H9 (cell line): ENCODE data around the gene UROS. TPM values are rescaled to one million over a fixed set of nuclear protein-coding genes. Genes with fewer than 3 reads are reported as not detected.

Experiments
- DNase-seq: peaks from one replicate; pipeline ENCODE4 v3.0.0-alpha.2; 2017
- H2AFZ ChIP-seq: one replicate; pipeline ENCODE4 v1.6.1; 2013; ENCODE audit warnings: mild to moderate bottlenecking, low read length, control low read depth, moderate library complexity
- H2AK5ac ChIP-seq: 2 replicates; pipeline ENCODE4 v1.6.1; 2013; ENCODE audit warnings: low read length, control low read depth, mixed read lengths; ENCODE audit not compliant: insufficient read length
- H2BK120ac ChIP-seq: one replicate; pipeline ENCODE4 v1.6.1; 2013; ENCODE audit warnings: low read depth, mild to moderate bottlenecking, low read length, control low read depth, inconsistent platforms; ENCODE audit not compliant: poor library complexity, severe bottlenecking
- H2BK12ac ChIP-seq: 2 replicates; pipeline ENCODE4 v1.6.1; 2013; ENCODE audit warnings: low read length, control low read depth, mixed read lengths, low read depth; ENCODE audit not compliant: insufficient read length
- H2BK15ac ChIP-seq: 2 replicates; pipeline ENCODE4 v1.6.1; 2013; ENCODE audit warnings: low read depth, low read length, control low read depth
- H2BK20ac ChIP-seq: one replicate; pipeline ENCODE4 v1.6.1; 2013; ENCODE audit warnings: low read depth, mild to moderate bottlenecking, low read length, control low read depth, inconsistent platforms; ENCODE audit not compliant: poor library complexity, severe bottlenecking
- H2BK5ac ChIP-seq: 2 replicates; pipeline ENCODE4 v1.6.1; 2013; ENCODE audit warnings: low read length, control low read depth, mixed read lengths; ENCODE audit not compliant: insufficient read length
- H3K14ac ChIP-seq: 2 replicates; pipeline ENCODE4 v1.6.1; 2013; ENCODE audit warnings: low read length, control low read depth; ENCODE audit not compliant: insufficient read depth
- H3K18ac ChIP-seq: 2 replicates; pipeline ENCODE4 v1.6.1; 2013; ENCODE audit warnings: low read depth, mild to moderate bottlenecking, mixed read lengths, low read length, control low read depth; ENCODE audit not compliant: insufficient read length
- H3K23ac ChIP-seq: 2 replicates; pipeline ENCODE4 v1.6.1; 2013; ENCODE audit warnings: low read length, control low read depth, mixed read lengths, low read depth; ENCODE audit not compliant: insufficient read length
- H3K23me2 ChIP-seq: 2 replicates; pipeline ENCODE4 v1.6.1; 2013; ENCODE audit warnings: low read depth, mild to moderate bottlenecking, mixed read lengths, low read length, control low read depth; ENCODE audit not compliant: insufficient read length, poor library complexity, severe bottlenecking
- H3K27ac ChIP-seq: 2 replicates; pipeline ENCODE4 v1.5.1; 2013; ENCODE audit warnings: low read length, control low read depth, mixed read lengths, low read depth; ENCODE audit not compliant: insufficient read length
- H3K27me3 ChIP-seq: 2 replicates; pipeline ENCODE4 v1.6.1; 2013; ENCODE audit warnings: low read length, control low read depth, inconsistent platforms; ENCODE audit not compliant: insufficient read depth
- H3K4ac ChIP-seq: 2 replicates; pipeline ENCODE4 v1.6.1; 2013; ENCODE audit warnings: low read depth, mild to moderate bottlenecking, control low read depth, inconsistent platforms, low read length, moderate library complexity
- H3K4me1 ChIP-seq: 2 replicates; pipeline ENCODE4 v1.6.1; 2013; ENCODE audit warnings: low read length, control low read depth, inconsistent platforms; ENCODE audit not compliant: insufficient read depth
- H3K4me2 ChIP-seq: 2 replicates; pipeline ENCODE4 v1.6.1; 2013; ENCODE audit warnings: low read length, control low read depth, mixed read lengths; ENCODE audit not compliant: insufficient read length, insufficient read depth
- H3K56ac ChIP-seq: 2 replicates; pipeline ENCODE4 v1.6.1; 2013; ENCODE audit warnings: low read depth, mild to moderate bottlenecking, mixed read lengths, low read length, control low read depth; ENCODE audit not compliant: insufficient read length
- H3K79me1 ChIP-seq: 2 replicates; pipeline ENCODE4 v1.6.1; 2013; ENCODE audit warnings: low read depth, mild to moderate bottlenecking, moderate library complexity, low read length, control low read depth, inconsistent platforms; ENCODE audit not compliant: insufficient read depth, poor library complexity, severe bottlenecking
- H3K79me2 ChIP-seq: 2 replicates; pipeline ENCODE4 v1.6.1; 2013; ENCODE audit warnings: low read length, control low read depth, inconsistent platforms; ENCODE audit not compliant: insufficient read depth
- H3K9ac ChIP-seq: 2 replicates; pipeline ENCODE4 v1.6.1; 2013; ENCODE audit warnings: low read length, control low read depth, mixed read lengths; ENCODE audit not compliant: insufficient read length; ENCODE audit errors: extremely low read depth
- H3K9me3 ChIP-seq: one replicate; pipeline ENCODE4 v1.6.1; 2013; ENCODE audit warnings: low read depth, low read length, inconsistent platforms; ENCODE audit not compliant: control insufficient read depth
- H3T11ph ChIP-seq: one replicate; pipeline ENCODE4 v1.6.1; 2013; ENCODE audit warnings: mild to moderate bottlenecking, low read length, control low read depth, inconsistent platforms
- H4K20me1 ChIP-seq: one replicate; pipeline ENCODE4 v1.6.1; 2013; ENCODE audit not compliant: control insufficient read depth, insufficient read length, insufficient read depth
- H4K5ac ChIP-seq: 2 replicates; pipeline ENCODE4 v1.6.1; 2013; ENCODE audit warnings: low read depth, mild to moderate bottlenecking, mixed read lengths, low read length, control low read depth; ENCODE audit not compliant: insufficient read length
- H4K8ac ChIP-seq: replicated peaks from 2 replicates; pipeline ENCODE4 v1.6.1; 2013; ENCODE audit warnings: low read length, control low read depth, mixed read lengths, low read depth; ENCODE audit not compliant: insufficient read length
- H4K91ac ChIP-seq: 2 replicates; pipeline ENCODE4 v1.6.1; 2013; ENCODE audit warnings: low read depth, mild to moderate bottlenecking, moderate library complexity, mixed read lengths, low read length, control low read depth; ENCODE audit not compliant: insufficient read length
- H3K27ac Mint-ChIP-seq, 3 experiments: 2 replicates in 2 of 3; 3 replicates in 1 of 3; pipeline ENCODE4 v1.8.0; 2020 to 2021; ENCODE audit warnings: mixed read lengths in 3 of 3, mild to moderate bottlenecking in 1 of 3, moderate library complexity in 1 of 3
- H3K27me3 Mint-ChIP-seq: 2 replicates; pipeline ENCODE4 v1.8.0; 2021; ENCODE audit warnings: low read depth, mild to moderate bottlenecking, moderate library complexity, mixed read lengths
- H3K36me3 Mint-ChIP-seq, 3 experiments: 2 replicates in 2 of 3; 3 replicates in 1 of 3; pipeline ENCODE4 v1.8.0; 2020 to 2021; ENCODE audit warnings: low read depth in 3 of 3, mixed read lengths in 3 of 3; ENCODE audit not compliant: insufficient read depth in 1 of 3
- H3K4me1 Mint-ChIP-seq, 2 experiments: 2 replicates each; pipeline ENCODE4 v1.8.0; 2020; ENCODE audit warnings: mixed read lengths in 2 of 2
- H3K4me3 Mint-ChIP-seq, 2 experiments: 2 replicates in 1 of 2; 3 replicates in 1 of 2; pipeline ENCODE4 v1.8.0; 2020 to 2021; ENCODE audit warnings: mild to moderate bottlenecking in 2 of 2, mixed read lengths in 2 of 2, moderate library complexity in 1 of 2
- H3K9me3 Mint-ChIP-seq, 2 experiments: 2 replicates in 1 of 2; 3 replicates in 1 of 2; pipeline ENCODE4 v1.8.0; 2020; ENCODE audit warnings: mild to moderate bottlenecking in 2 of 2, mixed read lengths in 2 of 2, moderate library complexity in 1 of 2
- WGBS: extraction: QIAGEN DNeasy Blood & Tissue Kit; methylation state at CpG from one replicate; pipeline ENCODE4 v1.1.7; 2013; ENCODE audit warnings: missing lambda C conversion rate, low lambda C conversion rate, mixed read lengths; ENCODE audit not compliant: insufficient read length; ENCODE audit errors: extremely low coverage; 5-methylcytosine and 5-hydroxymethylcytosine counted together
- total RNA-seq: library from RNA; stranded (reverse); gene quantifications from 2 replicates; pipeline ENCODE4 v1.2.1, GENCODE V29; 2021
- TF ChIP-seq, protein P1 (sequence below): fragments of 200-600 bp; sonication (generic); conservative IDR thresholded peaks from 3 replicates; pipeline ENCODE4 v1.8.0; 2021; ENCODE audit warnings: antibody characterized with exemption, mild to moderate bottlenecking

The UROS gene
- total RNA-seq, 1 experiment from 2014 or later: 42.3 TPM

DNA sequence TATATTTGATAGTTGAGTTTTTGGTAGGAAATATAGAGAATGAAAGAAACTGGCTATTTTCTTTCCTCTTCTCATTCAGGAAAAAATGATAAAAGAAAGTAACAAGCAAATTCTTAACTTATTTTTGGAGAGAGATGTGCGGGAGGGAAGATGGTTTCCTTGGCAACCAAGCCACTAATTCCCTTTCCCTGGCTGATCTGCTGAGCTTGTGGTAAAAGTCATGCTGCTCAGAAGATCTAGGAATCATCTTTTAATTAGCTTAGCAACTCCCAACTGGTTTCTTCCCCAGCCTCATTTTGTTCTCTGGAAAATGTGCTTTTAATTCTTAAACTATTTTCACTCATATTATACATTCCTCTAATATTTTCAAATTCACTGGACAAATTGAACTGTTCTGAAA, 11.8 kb downstream of the UROS start:
- no peaks in the 10 kb centered on the region for H3K9me3 ChIP-seq
- H3K9ac ChIP-seq: no peak overlapping the region
- TF ChIP-seq, protein P1, sequence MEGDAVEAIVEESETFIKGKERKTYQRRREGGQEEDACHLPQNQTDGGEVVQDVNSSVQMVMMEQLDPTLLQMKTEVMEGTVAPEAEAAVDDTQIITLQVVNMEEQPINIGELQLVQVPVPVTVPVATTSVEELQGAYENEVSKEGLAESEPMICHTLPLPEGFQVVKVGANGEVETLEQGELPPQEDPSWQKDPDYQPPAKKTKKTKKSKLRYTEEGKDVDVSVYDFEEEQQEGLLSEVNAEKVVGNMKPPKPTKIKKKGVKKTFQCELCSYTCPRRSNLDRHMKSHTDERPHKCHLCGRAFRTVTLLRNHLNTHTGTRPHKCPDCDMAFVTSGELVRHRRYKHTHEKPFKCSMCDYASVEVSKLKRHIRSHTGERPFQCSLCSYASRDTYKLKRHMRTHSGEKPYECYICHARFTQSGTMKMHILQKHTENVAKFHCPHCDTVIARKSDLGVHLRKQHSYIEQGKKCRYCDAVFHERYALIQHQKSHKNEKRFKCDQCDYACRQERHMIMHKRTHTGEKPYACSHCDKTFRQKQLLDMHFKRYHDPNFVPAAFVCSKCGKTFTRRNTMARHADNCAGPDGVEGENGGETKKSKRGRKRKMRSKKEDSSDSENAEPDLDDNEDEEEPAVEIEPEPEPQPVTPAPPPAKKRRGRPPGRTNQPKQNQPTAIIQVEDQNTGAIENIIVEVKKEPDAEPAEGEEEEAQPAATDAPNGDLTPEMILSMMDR: no peak
- no peak overlapping the region for H3T11ph ChIP-seq
- no peak overlapping the region for H4K5ac ChIP-seq
- no peak overlapping the region for H3K27ac Mint-ChIP-seq
- H3K27me3 ChIP-seq: no peaks in the 10 kb centered on the region
- H4K91ac ChIP-seq: no peak overlapping the region
- H2BK120ac ChIP-seq: no peak overlapping the region
- H3K36me3 Mint-ChIP-seq: peaks cover 12 to 58% (median 49%) of the 10 kb centered on the region in 3 experiments; a peak in 6 of 7 replicates
- no peaks in the 10 kb centered on the region for H4K20me1 ChIP-seq
- no CpG with 5 or more reads among the region's 1 CpG for WGBS
- H4K8ac ChIP-seq: no peak overlapping the region
- no peak overlapping the region for H2AK5ac ChIP-seq
- no peak overlapping the region for H3K56ac ChIP-seq
- H2AFZ ChIP-seq: no peak overlapping the region
- no peaks in the 10 kb centered on the region for H3K79me1 ChIP-seq
- no peak overlapping the region for H3K18ac ChIP-seq
- H3K27me3 Mint-ChIP-seq: no peaks in the 10 kb centered on the region
- no peak overlapping the region for H3K4ac ChIP-seq
- no peaks in the 10 kb centered on the region for H3K4me1 Mint-ChIP-seq
- H3K9me3 Mint-ChIP-seq: no peaks in the 10 kb centered on the region
- H2BK20ac ChIP-seq: no peak overlapping the region
- H3K79me2 ChIP-seq: no peaks in the 10 kb centered on the region
- H2BK5ac ChIP-seq: no peak overlapping the region
- DNase-seq: no peak
- no peak overlapping the region for H3K14ac ChIP-seq
- no peak overlapping the region for H3K4me2 ChIP-seq
- no peak overlapping the region for H3K27ac ChIP-seq
- H3K23ac ChIP-seq: no peak overlapping the region
- H3K4me3 Mint-ChIP-seq: no peak overlapping the region
- H2BK15ac ChIP-seq: no peak overlapping the region
- H2BK12ac ChIP-seq: no peak overlapping the region
- H3K23me2 ChIP-seq: no peaks in the 10 kb centered on the region
- no peaks in the 10 kb centered on the region for H3K4me1 ChIP-seq
